EH (cell line): ENCODE results near the gene NRN1L.

ENCODE experiments used
- DNase-seq: peaks from one replicate; pipeline ENCODE4 v3.0.0-alpha.2; 2015; ENCODE audit warnings: low read depth

The NRN1L gene

DNA sequence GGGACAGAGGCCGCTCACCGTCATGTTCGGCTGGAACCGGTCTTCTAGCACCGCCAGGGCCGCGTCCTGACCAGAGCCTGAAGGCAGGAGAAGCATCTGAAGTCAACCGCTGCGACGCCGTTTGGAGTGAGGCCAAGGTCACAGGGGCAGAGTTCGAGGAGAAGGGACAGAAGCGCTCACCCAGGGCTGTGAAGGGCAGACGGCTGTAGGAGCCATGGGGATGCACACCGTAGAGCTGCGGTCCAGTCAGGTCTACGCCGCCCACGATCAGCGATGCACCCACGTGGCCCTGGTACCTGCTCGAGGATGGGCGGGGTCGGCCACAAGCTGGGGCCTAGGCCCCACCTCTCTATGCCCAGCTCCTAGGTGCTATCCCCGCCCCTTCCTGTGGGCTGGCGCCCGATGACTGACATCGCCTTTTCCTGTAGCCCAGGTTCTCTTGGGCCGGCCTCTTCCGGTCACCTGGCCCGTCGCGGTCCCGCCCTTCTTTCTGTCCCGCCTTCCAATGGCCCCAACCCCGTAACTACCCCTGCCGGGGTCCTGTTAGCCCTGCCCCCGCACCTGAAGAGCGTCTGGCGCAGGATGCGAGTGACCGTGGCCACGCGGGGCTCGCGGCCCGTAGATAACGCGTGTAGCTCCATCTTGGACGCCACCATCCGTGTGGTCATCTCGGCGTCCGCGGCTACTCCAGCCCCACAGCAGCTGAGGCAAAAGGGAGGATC is 50.9 kb downstream of the NRN1L start:
- DNase-seq, result peak; percentile 95
